ENCODE data around the gene PTPRS. TPM values are rescaled to one million over a fixed set of nuclear protein-coding genes. Genes with fewer than 3 reads are reported as not detected.

PTPRS gene
- total and polyA plus RNA-seq, 9 of the 15 experiments (the other 6 are each of a cell fraction or from before 2014, with no cell fraction given), result 1.1 to 49.4 (median 14.1) TPM

- no peak for TF ChIP-seq AFF1 (IDR thresholded peaks at IDR 0.05; ENCODE audit: low read depth in 1 of 2, partially characterized antibody in 2 of 2)
- no peak for TF ChIP-seq SMARCB1 (IDR thresholded peaks at IDR 0.05; ENCODE audit: insufficient read length, low read depth)
- TF ChIP-seq DACH1 (IDR thresholded peaks at IDR 0.05; ENCODE audit: partially characterized antibody), result no peak
- no peak for TF ChIP-seq DPF2 (IDR thresholded peaks at IDR 0.05)
- TF ChIP-seq MTA3 (IDR thresholded peaks at IDR 0.05; ENCODE audit: borderline replicate concordance), result peak; percentile 80; the same call in 1 of the 2 replicates
- peak in 1 of 3 experiments; percentile 23 for TF ChIP-seq YY1 (IDR thresholded peaks at IDR 0.05; ENCODE audit: borderline replicate concordance in 1 of 3, control insufficient read depth in 1 of 3, extremely low read depth in 1 of 3, insufficient read depth in 3 of 3, insufficient read length in 1 of 3, insufficient replicate concordance in 2 of 3, low read depth in 1 of 3, low read length in 2 of 3)
- peak; percentile 99 for TF ChIP-seq HBP1 (CRISPR knock-in tag; IDR thresholded peaks at IDR 0.05)
- no peak for TF ChIP-seq HDAC8 (tag; IDR thresholded peaks at IDR 0.05)
- peak; percentile 98 for TF ChIP-seq ILF3 (IDR thresholded peaks at IDR 0.05; ENCODE audit: borderline replicate concordance)
- TF ChIP-seq EWSR1 (IDR thresholded peaks at IDR 0.05; ENCODE audit: borderline replicate concordance, low read depth, partially characterized antibody), result no peak
- TF ChIP-seq RNF2 (IDR thresholded peaks at IDR 0.05), result peak; percentile 79; the same call in 1 of the 2 replicates
- TF ChIP-seq PRDM10 (IDR thresholded peaks at IDR 0.05; ENCODE audit: partially characterized antibody), result no peak
- TF ChIP-seq CC2D1A (IDR thresholded peaks at IDR 0.05), result no peak
Observed at GRCh38 chr19:5308451-5309437, 31.9 kb downstream of the PTPRS start (continued).

All from K562 (cell line).